GM18502 (cell line): Measurements from ENCODE around the gene TLE7.

Source experiments
- ATAC-seq: cut with Tn5 transposase; IDR thresholded peaks from one replicate; pipeline ENCODE4 v1.9.1; 2021; ENCODE audit warnings: mild to moderate bottlenecking; ENCODE audit not compliant: unreplicated experiment, poor library complexity

The TLE7 gene

DNA sequence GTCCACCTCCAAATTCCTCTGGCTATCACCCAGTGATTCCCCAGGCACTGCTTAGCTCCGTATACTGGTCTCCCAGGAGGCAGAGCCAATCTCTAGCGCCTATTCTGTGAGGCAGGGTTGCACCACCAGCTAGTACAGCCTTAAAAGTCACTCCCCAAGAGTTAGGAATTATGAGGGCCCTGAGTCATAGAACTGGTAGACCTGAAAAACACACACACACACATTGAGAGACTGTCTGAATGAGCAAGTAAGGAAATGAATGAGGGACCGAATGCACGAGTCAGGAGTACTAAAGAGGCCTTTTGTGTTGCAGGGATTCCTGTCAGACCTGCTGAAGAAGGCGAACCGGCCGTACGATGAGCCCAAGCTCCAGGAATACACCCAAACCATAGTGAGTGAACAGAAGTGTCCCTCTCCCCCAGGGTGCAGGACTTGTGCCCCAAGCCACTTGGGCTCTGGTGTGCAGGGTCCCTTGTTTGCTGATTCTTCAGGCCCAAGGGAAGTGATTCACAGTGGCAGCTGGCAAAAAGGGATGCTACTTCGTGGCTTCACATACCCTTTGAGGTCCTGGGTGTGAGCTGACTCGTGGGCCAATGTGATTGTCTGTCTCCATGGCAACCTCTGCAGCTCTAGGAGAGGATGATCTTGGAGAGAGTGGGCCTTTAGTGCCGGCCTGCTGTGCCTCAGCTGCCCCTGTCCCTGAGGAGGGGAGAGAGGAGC, 58.6 kb downstream of the TLE7 start:
- ATAC-seq, result no peak

DNA sequence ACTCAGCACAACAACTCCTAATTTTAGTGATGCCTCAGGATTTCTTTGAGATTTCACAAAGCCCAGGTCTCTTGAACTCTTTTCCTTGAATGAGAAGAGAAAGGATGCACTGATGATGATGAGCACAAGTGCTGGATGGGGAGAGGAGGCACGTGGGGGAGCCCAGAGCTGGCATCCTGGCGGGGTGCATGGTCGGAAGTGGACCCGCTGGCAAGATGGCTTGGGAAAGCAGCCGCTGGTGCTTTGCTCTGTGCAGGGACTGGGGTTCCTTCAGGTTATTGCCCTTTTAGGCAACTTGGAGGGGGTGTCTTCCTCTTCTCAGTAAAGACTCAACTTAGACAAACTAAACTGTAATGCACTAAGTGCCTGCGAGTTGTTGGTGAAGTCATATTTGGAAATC, 61.0 kb downstream of the TLE7 start:
- ATAC-seq, result no peak
